ENCODE results near the gene GAREM1.

GRCh38 chr18:32373505-32373904 lies 97.2 kb downstream of the GAREM1 start:
- TF ChIP-seq, protein P1, sequence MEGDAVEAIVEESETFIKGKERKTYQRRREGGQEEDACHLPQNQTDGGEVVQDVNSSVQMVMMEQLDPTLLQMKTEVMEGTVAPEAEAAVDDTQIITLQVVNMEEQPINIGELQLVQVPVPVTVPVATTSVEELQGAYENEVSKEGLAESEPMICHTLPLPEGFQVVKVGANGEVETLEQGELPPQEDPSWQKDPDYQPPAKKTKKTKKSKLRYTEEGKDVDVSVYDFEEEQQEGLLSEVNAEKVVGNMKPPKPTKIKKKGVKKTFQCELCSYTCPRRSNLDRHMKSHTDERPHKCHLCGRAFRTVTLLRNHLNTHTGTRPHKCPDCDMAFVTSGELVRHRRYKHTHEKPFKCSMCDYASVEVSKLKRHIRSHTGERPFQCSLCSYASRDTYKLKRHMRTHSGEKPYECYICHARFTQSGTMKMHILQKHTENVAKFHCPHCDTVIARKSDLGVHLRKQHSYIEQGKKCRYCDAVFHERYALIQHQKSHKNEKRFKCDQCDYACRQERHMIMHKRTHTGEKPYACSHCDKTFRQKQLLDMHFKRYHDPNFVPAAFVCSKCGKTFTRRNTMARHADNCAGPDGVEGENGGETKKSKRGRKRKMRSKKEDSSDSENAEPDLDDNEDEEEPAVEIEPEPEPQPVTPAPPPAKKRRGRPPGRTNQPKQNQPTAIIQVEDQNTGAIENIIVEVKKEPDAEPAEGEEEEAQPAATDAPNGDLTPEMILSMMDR (IDR thresholded peaks at IDR 0.05; ENCODE audit: low read depth, low read length, missing input control): no peak
- TF ChIP-seq GABPA (IDR thresholded peaks at IDR 0.05 in 1 of 2, conservative IDR thresholded peaks at IDR 0.05 in 1 of 2): no peak
- TF ChIP-seq, protein P2, sequence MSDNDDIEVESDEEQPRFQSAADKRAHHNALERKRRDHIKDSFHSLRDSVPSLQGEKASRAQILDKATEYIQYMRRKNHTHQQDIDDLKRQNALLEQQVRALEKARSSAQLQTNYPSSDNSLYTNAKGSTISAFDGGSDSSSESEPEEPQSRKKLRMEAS (IDR thresholded peaks at IDR 0.05): no peak
- TF ChIP-seq RAD21 (IDR thresholded peaks at IDR 0.05): no peak
- TF ChIP-seq JUND (IDR thresholded peaks at IDR 0.05): no peak
- no peak for TF ChIP-seq ZBTB33 (IDR thresholded peaks at IDR 0.05)
- TF ChIP-seq YY1 (IDR thresholded peaks at IDR 0.05): no peak
- TF ChIP-seq EGR1 (IDR thresholded peaks at IDR 0.05; ENCODE audit: low read depth in 2 of 2): no peak
- no peak for TF ChIP-seq REST (IDR thresholded peaks at IDR 0.05)
- TF ChIP-seq RXRA (IDR thresholded peaks at IDR 0.05): no peak
- TF ChIP-seq ATF3 (IDR thresholded peaks at IDR 0.05): no peak
- no peak for TF ChIP-seq HNF4A (conservative IDR thresholded peaks at IDR 0.05)
- TF ChIP-seq TAF1 (conservative IDR thresholded peaks at IDR 0.05): no peak
- no peak for TF ChIP-seq SP1 (IDR thresholded peaks at IDR 0.05)
